SK-N-MC (cell line): ENCODE results near the gene GSTT2B.
A peak's percentile ranks its signal among the peaks of the same experiment; 100 is the strongest.
"Not testable (repeated sequence)": the region's sequence is repeated elsewhere in the genome, so short reads cannot be mapped to it uniquely, and the experiment has no call there.

Source experiments
- DNase-seq: peaks from one replicate; pipeline ENCODE4 v3.0.0-alpha.2; 2011; ENCODE audit warnings: low read depth, low spot score
- H3K27ac ChIP-seq: fragments of 200-600 bp; sonication (generic); 2 replicates; pipeline ENCODE4 v1.5.1; 2016; ENCODE audit warnings: mixed run types
- H3K36me3 ChIP-seq: fragments of 200-600 bp; sonication (generic); 2 replicates; pipeline ENCODE4 v1.6.1; 2017; ENCODE audit warnings: antibody characterized with exemption, low read length, mixed read lengths; ENCODE audit not compliant: insufficient read depth
- H3K4me3 ChIP-seq: fragments of 200-600 bp; sonication (generic); 2 replicates; pipeline ENCODE4 v1.5.1; 2016
- H3K9ac ChIP-seq: fragments of 200-600 bp; sonication (generic); 2 replicates; pipeline ENCODE4 v1.8.0; 2017; ENCODE audit warnings: mixed run types, mixed read lengths; ENCODE audit not compliant: insufficient read length
- H3K9me3 ChIP-seq: fragments of 200-600 bp; sonication (generic); 2 replicates; pipeline ENCODE4 v1.6.1; 2017; ENCODE audit warnings: low read depth, mild to moderate bottlenecking, antibody characterized with exemption, low read length, moderate library complexity, mixed read lengths
- EZH2 ChIP-seq: fragments of 200-600 bp; sonication (generic); IDR thresholded peaks from one replicate; pipeline ENCODE4 v1.6.1; 2017; ENCODE audit warnings: antibody characterized with exemption
- FOXP2 ChIP-seq: optimal IDR thresholded peaks from 2 replicates; pipeline ENCODE3; 2011; ENCODE audit warnings: mild to moderate bottlenecking, moderate library complexity; ENCODE audit not compliant: insufficient read depth; ENCODE audit errors: extremely low read length, control extremely low read depth
- POLR2AphosphoS5 ChIP-seq: IDR thresholded peaks from 2 replicates; pipeline ENCODE4 v1.6.1; 2012; ENCODE audit warnings: mild to moderate bottlenecking, low read depth, low read length, borderline replicate concordance

The GSTT2B gene

DNA sequence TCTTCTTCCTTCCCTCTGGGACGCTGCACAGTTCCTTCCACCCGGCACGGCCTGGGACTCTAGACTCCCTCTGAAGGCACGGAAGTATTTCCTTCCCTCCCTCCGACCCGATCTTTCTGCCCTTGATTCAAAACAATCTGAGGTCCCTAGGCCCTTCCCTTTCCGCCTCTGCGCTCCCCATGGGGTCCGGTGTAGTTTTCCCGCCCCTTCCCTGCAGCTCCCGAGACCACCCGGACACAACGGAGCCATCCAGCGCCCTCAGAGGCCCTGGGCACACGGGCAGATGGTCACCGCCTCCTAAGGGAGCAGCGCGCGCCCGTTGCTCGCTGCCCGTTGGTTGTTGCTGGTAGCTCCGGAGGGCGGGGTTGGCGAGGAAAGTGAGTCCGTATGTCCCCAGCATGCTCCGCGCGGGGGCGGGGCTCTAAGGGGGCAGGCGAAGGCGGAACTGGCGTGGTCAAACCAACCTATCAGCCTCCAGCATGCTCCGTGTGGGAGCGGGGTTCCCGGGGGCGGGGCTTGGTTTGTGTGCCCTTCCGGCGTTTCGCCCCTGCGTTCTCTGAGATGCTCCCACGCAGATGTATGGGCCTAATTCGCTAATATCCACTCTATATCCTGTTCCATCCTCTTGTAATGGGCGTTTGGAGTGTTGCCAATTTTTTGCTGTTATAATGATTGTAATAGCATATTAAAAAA is 47.2 kb downstream of the GSTT2B start:
- H3K36me3 ChIP-seq, result no peaks in the 10 kb centered on the region
- DNase-seq, result peak; percentile 86
- peak overlapping the region; percentile 93 for H3K27ac ChIP-seq
- no peak for TF ChIP-seq EZH2
- TF ChIP-seq POLR2AphosphoS5, result peak; percentile 97
- peak overlapping the region; percentile 93 for H3K9ac ChIP-seq
- peak overlapping the region; percentile 80 for H3K4me3 ChIP-seq
- no peaks in the 10 kb centered on the region for H3K9me3 ChIP-seq

DNA sequence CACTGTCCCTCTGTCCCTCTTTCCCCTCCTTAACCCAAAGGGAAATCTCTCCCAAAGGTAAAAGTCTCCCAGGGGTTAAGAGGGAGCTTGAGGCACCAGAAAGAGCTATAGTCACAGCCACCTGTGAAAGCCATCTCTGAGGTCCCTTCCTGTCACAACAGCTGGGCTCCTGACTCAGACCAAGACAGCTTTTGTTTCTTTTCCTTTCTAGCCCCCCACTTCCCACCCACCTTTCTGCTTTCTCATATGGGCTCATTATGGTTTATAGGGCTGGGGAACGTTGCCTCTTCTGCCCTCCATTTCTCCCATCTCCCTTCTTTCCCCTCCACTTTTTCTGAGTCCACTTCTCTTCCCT is 47.7 kb downstream of the GSTT2B start:
- no peak for DNase-seq
- Histone ChIP-seq H3K27ac (peak overlapping the region; percentile 90), H3K36me3 (no peaks in the 10 kb centered on the region), H3K9ac (peak overlapping the region; percentile 93), H3K9me3 (no peaks in the 10 kb centered on the region), H3K4me3 (peak overlapping the region; percentile 80)
- TF ChIP-seq POLR2AphosphoS5 (no peak), FOXP2 (no peak), EZH2 (no peak)

DNA sequence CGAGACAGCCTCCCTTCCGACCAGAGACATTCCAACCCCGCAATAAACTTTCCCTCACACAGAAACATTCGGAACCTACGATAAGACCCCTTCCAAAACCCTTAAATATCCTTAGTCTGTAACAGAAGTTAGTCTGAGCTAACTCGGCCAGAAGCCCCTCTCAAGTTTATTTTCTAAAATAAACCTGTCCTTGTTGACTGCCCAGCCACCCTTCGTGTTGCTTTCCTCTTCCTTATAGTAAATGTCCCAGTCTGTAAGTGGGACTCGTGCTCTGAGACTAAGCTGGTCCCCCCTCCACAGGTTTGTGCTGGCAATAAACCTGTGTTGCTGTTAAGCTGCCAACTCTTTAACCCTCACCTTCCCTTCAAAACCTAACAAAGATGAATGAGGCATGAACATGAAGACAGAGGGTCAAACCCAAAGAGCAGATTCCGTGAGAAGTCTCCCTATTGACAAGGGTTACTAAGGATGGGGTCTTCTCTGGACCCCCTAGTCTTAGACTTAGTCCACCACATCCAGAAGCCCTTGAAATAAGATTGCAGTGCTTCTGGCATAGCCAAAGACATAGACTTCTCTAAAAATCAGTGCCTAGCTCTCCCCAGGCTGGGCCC is 48.6 kb downstream of the GSTT2B start:
- H3K36me3 ChIP-seq, result no peaks in the 10 kb centered on the region
- no peak overlapping the region for H3K4me3 ChIP-seq
- no peaks in the 10 kb centered on the region for H3K9me3 ChIP-seq
- TF ChIP-seq POLR2AphosphoS5 (0 out of 2 replicates have a peak, but pooled peaks have one; percentile 13), FOXP2 (no peak), EZH2 (no peak)
- H3K9ac ChIP-seq, result no peak overlapping the region
- H3K27ac ChIP-seq, result no peak overlapping the region
- no peak for DNase-seq

DNA sequence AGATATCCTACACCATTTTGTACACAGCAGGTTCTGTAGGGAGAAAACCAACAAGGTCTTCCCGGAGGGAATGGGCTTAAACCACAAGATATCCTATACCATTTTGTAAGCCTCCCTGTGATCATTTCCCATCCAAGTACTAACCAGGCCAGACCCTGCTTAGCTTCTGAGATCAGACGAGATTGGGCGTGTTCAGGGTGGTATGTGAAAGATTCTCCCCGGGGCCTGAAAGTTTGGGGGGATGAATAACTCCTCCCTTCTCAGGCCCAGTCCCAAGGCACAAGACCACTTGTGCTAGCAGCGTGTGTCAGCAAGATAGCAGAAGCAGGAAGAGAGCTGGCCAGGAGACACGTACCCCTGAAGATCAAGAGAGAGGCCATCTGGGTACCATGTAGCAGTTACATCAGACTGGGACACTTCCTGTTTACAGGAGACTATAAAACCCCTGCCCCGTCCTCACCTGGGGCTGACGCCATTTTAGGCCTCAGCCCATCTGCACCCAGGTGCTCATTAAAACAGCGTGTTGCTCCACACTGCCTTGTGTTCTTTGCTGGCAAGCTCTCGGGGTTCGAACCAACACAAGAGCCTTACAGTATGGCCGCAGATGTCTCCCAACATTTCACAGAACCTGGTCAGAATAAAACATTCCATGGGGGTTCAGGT is 49.5 kb downstream of the GSTT2B start:
- Histone ChIP-seq H3K36me3 (no peaks in the 10 kb centered on the region), H3K27ac (no peak overlapping the region), H3K4me3 (no peak overlapping the region), H3K9me3 (no peaks in the 10 kb centered on the region), H3K9ac (no peak overlapping the region)
- no peak for TF ChIP-seq FOXP2
- TF ChIP-seq EZH2, result no peak
- no peak for TF ChIP-seq POLR2AphosphoS5
- no peak for DNase-seq

DNA sequence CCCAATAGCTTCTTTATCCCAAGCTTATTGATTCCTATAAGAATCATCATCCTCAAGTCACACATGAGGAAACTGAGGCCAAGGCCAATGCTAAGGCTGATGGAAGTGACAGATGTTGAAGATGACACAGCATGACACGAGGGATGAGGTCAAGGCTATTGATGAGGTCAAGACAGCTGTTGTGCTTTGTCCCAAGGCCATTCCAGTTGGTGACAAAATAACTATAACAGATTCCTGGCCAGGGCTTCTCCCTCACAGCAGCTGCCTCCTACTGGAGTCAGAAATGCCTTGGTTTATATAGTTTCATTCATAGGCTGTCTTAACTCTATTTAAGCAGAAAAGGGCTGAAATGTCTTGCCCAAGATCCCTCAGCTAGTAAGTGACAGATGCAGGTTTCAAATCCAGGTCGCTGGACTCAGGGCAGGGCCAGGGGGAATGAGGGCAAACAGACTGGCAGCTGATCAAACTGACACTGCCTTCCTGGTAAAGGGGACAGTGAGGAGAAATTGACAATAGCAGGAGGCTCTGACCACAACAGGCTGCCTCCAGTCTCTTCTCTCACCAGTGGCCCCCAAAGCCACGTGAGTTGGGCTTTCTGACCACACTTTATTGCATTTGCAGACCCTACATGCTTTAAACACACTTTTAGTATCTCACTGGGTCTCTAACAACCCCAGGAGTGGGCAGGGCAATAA is 50.4 kb downstream of the GSTT2B start:
- Histone ChIP-seq H3K4me3 (no peak overlapping the region), H3K36me3 (no peaks in the 10 kb centered on the region), H3K9ac (no peak overlapping the region), H3K27ac (peak overlapping the region; percentile 96), H3K9me3 (no peaks in the 10 kb centered on the region)
- TF ChIP-seq EZH2 (no peak), POLR2AphosphoS5 (no peak)
- DNase-seq, result no peak

DNA sequence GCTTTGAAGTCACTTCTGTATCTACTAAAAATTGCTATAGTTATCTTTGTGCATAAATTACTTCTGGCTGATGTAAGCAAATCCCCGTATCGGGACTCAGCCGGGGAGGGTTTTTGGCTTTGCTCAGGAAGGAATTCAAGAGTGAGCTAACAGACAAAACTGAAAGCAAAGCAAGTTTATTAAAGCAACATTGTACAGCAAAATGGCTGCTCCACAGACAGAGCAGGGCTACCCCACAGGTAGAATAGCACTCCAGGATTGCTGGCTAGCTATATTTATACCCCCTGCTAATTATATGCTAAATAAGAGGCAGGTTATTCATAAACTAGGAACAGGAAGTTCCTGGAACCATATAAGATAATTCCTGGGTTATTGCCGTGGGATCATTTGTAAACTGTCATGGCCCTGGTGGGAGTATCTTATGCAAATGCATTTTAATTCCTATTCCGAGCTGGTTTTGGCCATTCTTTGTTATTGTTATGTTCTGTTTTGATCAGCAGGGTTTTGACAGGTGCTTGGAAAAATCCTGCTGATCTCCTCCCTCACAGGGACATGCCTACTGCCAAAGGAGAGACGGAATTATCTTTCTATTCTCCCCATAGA is 51.6 kb downstream of the GSTT2B start:
- H3K9me3 ChIP-seq, result no peaks in the 10 kb centered on the region
- H3K9ac ChIP-seq, result peak overlapping the region; percentile 63
- no peaks in the 10 kb centered on the region for H3K36me3 ChIP-seq

DNA sequence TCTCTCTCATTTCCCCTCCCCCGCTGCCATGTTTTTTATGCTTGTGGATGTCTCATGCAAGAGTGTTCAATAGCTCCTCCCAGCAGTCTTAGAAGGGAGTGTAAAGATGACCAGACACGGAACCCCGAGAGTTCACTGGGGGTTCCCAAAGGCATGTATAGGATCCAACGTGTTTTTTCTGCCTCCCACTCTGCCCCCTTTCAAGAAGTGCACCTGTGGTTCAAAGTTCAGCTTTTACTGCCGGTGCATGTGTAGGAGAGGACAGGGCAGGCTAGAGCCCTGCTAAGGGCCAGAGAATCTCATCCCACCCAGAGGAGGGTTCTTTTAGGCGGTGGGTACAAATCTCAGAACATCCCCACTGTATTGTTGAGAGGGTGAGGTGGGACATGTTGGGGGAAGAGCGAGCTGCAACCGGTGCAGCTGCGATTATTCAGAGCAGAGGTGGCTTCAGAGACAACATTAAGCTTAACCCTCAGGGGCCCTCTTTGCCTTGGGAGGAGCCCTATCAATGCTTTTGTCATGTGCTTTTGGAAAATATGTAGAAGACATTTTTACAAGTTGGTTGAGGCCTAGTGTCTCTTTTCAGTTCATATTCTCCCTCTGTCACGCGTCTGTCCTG is 52.3 kb downstream of the GSTT2B start:
- H3K36me3 ChIP-seq, result no peaks in the 10 kb centered on the region
- no peaks in the 10 kb centered on the region for H3K9me3 ChIP-seq
- peak; percentile 26 for DNase-seq
- TF ChIP-seq EZH2 (no peak), POLR2AphosphoS5 (no peak), FOXP2 (no peak)
- peak overlapping the region; percentile 63 for H3K9ac ChIP-seq
- H3K27ac ChIP-seq, result peak overlapping the region; percentile 96
- peak overlapping the region; percentile 64 for H3K4me3 ChIP-seq

More for the DNA sequence above, 51.6 kb downstream of the GSTT2B start:
- peak overlapping the region; percentile 96 for H3K27ac ChIP-seq
- peak overlapping the region; percentile 64 for H3K4me3 ChIP-seq
- peak; percentile 63 for DNase-seq
- TF ChIP-seq POLR2AphosphoS5, result peak; percentile 73
- TF ChIP-seq EZH2, result no peak

DNA sequence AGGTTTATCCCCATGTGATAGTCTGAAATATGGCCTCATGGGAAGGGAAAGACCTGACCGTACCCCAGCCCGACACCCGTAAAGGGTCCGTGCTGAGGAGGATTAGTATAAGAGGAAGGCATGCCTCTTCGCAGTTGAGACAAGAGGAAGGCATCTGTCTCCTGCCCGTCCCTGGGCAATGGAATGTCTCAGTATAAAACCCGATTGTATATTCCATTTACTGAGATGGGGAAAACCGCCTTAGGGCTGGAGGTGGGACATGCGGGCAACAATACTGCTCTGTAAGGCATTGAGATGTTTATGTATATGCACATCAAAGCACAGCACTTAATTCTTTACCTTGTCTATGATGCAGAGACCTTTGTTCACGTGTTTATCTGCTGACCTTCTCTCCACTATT is 53.6 kb downstream of the GSTT2B start:
- not testable (repeated sequence) for H3K36me3 ChIP-seq, H3K9me3 ChIP-seq, H3K4me3 ChIP-seq, H3K27ac ChIP-seq, H3K9ac ChIP-seq, DNase-seq
